ENCODE data around the gene CLEC2L.

Gene CLEC2L

GRCh38 chr7:139490130-139490529 lies 33.4 kb upstream of the CLEC2L start:
- H3K4me1 ChIP-seq (ENCODE audit: control insufficient read depth, low read length) = no peaks in the 10 kb centered on the region
- no peaks in the 10 kb centered on the region for H3K36me3 ChIP-seq (ENCODE audit: control insufficient read depth, low read length)
- H3K79me2 ChIP-seq (ENCODE audit: control insufficient read depth, low read length) = no peaks in the 10 kb centered on the region
- no peaks in the 10 kb centered on the region for H4K20me1 ChIP-seq (ENCODE audit: control insufficient read depth, insufficient read depth, low read depth, low read length)
- H3F3A ChIP-seq (ENCODE audit: control insufficient read depth, insufficient read depth) = no peaks in the 10 kb centered on the region
- no peak overlapping the region for H3K27ac ChIP-seq (ENCODE audit: low read depth, low read length)
- H3K4me2 ChIP-seq (ENCODE audit: low read length) = no peak overlapping the region
- H3K9me2 ChIP-seq (replicated peaks; ENCODE audit: control insufficient read depth, low read length) = no peaks in the 10 kb centered on the region
- no peaks in the 10 kb centered on the region for H3K9me3 ChIP-seq (ENCODE audit: control insufficient read depth, insufficient read depth, low read length)
- H3K27me3 ChIP-seq (ENCODE audit: control insufficient read depth, low read length) = peaks cover 13% of the 10 kb centered on the region
- no peak overlapping the region for H3K4me3 ChIP-seq (ENCODE audit: low read length)
- TF ChIP-seq CTCF (IDR thresholded peaks at IDR 0.05; ENCODE audit: low read depth, low read length, poor library complexity, severe bottlenecking) (no peak), EZH2phosphoT487 (IDR thresholded peaks at IDR 0.05; ENCODE audit: borderline replicate concordance, low read length) (no peak)

GRCh38 chr7:139492293-139492692 lies 31.2 kb upstream of the CLEC2L start:
- H3K36me3 ChIP-seq (ENCODE audit: control insufficient read depth, low read length) = no peaks in the 10 kb centered on the region
- H3K79me2 ChIP-seq (ENCODE audit: control insufficient read depth, low read length) = no peaks in the 10 kb centered on the region
- no peaks in the 10 kb centered on the region for H3K9me2 ChIP-seq (replicated peaks; ENCODE audit: control insufficient read depth, low read length)
- no peaks in the 10 kb centered on the region for H3K9me3 ChIP-seq (ENCODE audit: control insufficient read depth, insufficient read depth, low read length)
- H3F3A ChIP-seq (ENCODE audit: control insufficient read depth, insufficient read depth) = no peaks in the 10 kb centered on the region
- peaks cover 7% of the 10 kb centered on the region for H3K27me3 ChIP-seq (ENCODE audit: control insufficient read depth, low read length)
- no peaks in the 10 kb centered on the region for H4K20me1 ChIP-seq (ENCODE audit: control insufficient read depth, insufficient read depth, low read depth, low read length)
- no peak overlapping the region for H3K27ac ChIP-seq (ENCODE audit: low read depth, low read length)
- TF ChIP-seq CTCF (IDR thresholded peaks at IDR 0.05; ENCODE audit: low read depth, low read length, poor library complexity, severe bottlenecking) (no peak), EZH2phosphoT487 (IDR thresholded peaks at IDR 0.05; ENCODE audit: borderline replicate concordance, low read length) (no peak)
- H3K4me1 ChIP-seq (ENCODE audit: control insufficient read depth, low read length) = no peaks in the 10 kb centered on the region
- H3K4me2 ChIP-seq (ENCODE audit: low read length) = no peak overlapping the region
- no peak overlapping the region for H3K4me3 ChIP-seq (ENCODE audit: low read length)

GRCh38 chr7:139494835-139495579 lies 28.5 kb upstream of the CLEC2L start:
- no peak overlapping the region for H3K4me3 ChIP-seq (ENCODE audit: low read length)
- no peaks in the 10 kb centered on the region for H3K9me3 ChIP-seq (ENCODE audit: control insufficient read depth, insufficient read depth, low read length)
- no peaks in the 10 kb centered on the region for H4K20me1 ChIP-seq (ENCODE audit: control insufficient read depth, insufficient read depth, low read depth, low read length)
- no peaks in the 10 kb centered on the region for H3F3A ChIP-seq (ENCODE audit: control insufficient read depth, insufficient read depth)
- no peaks in the 10 kb centered on the region for H3K4me1 ChIP-seq (ENCODE audit: control insufficient read depth, low read length)
- peaks cover 10% of the 10 kb centered on the region for H3K27me3 ChIP-seq (ENCODE audit: control insufficient read depth, low read length)
- H3K79me2 ChIP-seq (ENCODE audit: control insufficient read depth, low read length) = no peaks in the 10 kb centered on the region
- no peak overlapping the region for H3K27ac ChIP-seq (ENCODE audit: low read depth, low read length)
- no peak for TF ChIP-seq EZH2phosphoT487 (IDR thresholded peaks at IDR 0.05; ENCODE audit: borderline replicate concordance, low read length)
- TF ChIP-seq CTCF (IDR thresholded peaks at IDR 0.05; ENCODE audit: low read depth, low read length, poor library complexity, severe bottlenecking) = no peak
- no peak overlapping the region for H3K4me2 ChIP-seq (ENCODE audit: low read length)
- no peaks in the 10 kb centered on the region for H3K36me3 ChIP-seq (ENCODE audit: control insufficient read depth, low read length)
- H3K9me2 ChIP-seq (replicated peaks; ENCODE audit: control insufficient read depth, low read length) = no peaks in the 10 kb centered on the region

Measured in DOHH2 (cell line).